Subcutaneous adipose tissue (tissue), 4 donors: ENCODE results near the gene ARHGAP1. TPM values are rescaled to one million over a fixed set of nuclear protein-coding genes. Genes with fewer than 3 reads are reported as not detected.

Source experiments
- total RNA-seq, 4 donors: library from RNA; depleted of rRNA; stranded (reverse); fragments of >200 nt; gene quantifications; one replicate each; pipeline ENCODE4 v1.1.0, GENCODE V29; 2016
- TF ChIP-seq, protein P1 (sequence below): fragments of 450-650 bp; IDR thresholded peaks from one replicate; pipeline ENCODE4 v1.5.1; 2016; ENCODE audit warnings: low read depth, mild to moderate bottlenecking, control low read depth, antibody characterized with exemption, moderate library complexity

The ARHGAP1 gene
- total RNA-seq, 4 donors from 2014 or later: 45.2 to 64.2 (median 52.9) TPM

DNA sequence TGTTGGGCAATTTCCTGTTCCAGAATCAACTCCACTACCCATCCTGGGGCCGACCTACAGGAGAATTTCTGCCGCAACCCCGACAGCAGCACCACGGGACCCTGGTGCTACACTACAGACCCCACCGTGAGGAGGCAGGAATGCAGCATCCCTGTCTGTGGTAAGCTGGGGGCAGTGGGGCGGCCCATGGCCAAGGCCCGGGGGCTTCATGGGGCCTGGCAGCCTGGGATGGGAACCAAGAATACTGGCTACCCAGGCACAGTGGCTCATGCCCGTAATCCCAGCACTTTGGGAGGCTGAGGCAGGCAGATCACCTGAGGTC is 22.9 kb upstream of the ARHGAP1 start:
- TF ChIP-seq, protein P1, sequence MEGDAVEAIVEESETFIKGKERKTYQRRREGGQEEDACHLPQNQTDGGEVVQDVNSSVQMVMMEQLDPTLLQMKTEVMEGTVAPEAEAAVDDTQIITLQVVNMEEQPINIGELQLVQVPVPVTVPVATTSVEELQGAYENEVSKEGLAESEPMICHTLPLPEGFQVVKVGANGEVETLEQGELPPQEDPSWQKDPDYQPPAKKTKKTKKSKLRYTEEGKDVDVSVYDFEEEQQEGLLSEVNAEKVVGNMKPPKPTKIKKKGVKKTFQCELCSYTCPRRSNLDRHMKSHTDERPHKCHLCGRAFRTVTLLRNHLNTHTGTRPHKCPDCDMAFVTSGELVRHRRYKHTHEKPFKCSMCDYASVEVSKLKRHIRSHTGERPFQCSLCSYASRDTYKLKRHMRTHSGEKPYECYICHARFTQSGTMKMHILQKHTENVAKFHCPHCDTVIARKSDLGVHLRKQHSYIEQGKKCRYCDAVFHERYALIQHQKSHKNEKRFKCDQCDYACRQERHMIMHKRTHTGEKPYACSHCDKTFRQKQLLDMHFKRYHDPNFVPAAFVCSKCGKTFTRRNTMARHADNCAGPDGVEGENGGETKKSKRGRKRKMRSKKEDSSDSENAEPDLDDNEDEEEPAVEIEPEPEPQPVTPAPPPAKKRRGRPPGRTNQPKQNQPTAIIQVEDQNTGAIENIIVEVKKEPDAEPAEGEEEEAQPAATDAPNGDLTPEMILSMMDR: no peak

DNA sequence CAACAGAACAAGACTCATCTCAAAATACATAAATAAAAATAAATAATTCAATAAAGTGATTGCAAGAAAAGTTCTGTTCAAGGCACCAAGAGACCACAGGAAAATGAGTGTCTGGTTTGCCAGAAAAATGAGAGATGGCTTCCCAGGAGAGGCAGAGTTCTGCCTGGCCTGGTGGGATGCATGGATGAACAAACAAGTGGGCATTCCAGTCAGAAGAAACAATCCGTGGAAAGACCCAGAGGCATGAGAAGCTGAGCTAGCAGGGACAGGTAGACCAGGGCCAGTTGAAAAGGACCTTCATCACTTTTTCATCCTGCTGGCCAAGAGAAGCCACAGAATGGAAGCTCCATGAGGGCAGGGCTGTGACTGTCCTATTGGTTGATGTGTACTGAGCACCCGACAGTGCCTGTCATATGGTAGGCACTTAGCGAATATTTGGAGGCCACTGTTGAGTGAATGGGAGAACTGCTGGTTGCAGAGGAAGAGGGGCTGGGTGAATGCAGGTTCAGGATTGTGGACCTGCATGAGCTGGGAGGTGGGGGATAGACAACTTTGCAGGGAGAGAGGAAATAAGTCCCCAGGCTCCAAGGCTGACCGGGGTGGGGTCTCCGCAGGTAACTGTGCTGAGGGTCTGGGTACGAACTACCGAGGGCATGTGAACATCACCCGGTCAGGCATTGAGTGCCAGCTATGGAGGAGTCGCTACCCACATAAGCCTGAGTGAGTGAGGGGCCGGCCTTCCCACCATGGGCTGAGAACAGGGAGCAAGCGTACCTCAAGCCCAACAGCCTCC is 22.3 kb upstream of the ARHGAP1 start:
- TF ChIP-seq, protein P1: no peak

DNA sequence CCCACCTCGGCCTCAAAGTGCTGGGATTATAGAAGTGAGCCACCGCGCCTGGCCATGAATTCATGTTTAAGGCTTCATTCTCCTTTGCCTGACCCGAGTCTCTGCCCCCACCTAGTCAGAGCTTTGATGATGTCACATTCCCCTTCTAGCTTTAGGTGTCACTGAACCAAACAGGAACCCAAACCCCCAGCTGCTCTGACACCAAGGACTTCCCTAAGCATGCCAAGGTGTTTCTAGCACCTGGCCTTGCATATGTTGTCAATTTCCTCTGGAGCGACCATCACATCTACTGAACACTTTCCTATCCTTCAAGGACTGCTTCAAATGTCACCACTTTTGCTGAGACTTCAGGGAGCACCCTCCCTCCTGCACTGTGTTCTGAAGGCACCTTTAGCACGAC is 20.9 kb upstream of the ARHGAP1 start:
- TF ChIP-seq, protein P1: no peak

DNA sequence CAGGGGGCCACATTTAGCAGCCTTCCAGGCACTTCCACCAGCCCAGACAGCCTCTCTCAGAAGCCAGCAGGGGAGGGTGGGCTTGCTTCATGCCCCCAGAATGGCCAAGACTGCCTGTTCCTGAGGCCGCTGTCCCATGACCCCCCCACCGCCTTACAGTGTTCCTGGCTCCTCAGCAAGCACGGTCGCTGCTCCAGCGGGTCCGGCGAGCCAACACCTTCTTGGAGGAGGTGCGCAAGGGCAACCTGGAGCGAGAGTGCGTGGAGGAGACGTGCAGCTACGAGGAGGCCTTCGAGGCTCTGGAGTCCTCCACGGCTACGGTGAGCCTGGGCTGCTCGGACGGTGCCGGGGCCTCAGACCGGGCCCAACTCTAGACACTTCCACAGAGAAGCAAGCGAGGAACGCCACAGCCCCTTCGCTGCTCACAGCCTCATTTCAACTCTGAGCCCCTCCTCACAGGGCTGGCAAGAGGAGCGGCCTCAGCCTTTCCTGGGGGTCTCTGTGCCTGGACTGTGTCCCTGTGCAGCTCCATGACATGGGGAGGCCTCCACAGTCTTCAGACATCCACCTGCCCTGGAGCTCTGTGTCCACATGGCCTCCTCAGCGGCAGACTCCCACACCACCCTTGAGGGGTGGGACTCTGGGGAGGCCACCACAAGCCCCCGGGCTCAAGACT is 19.3 kb upstream of the ARHGAP1 start:
- TF ChIP-seq, protein P1: no peak

DNA sequence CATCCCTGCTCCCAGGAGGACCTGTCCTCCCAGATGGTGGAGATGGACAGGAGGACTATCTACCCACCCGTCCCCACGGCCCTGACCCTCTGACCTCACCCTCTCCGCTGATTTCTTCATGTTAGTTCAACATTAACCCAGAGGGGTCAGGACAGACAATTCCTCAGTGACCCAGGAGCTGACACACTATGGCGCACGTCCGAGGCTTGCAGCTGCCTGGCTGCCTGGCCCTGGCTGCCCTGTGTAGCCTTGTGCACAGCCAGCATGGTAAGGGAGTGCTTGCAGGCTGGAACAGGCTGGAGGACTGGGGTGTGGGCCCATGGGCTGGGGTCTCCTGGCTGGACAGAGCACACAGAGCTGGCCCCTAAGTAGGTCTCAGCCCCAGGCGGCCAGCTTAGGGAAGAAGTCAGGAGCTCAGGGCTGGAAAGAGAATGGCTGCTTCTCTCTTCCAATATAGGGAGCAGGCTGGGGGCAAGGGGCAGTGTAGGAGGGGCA is 18.7 kb upstream of the ARHGAP1 start, which contains the start of gene F2:
Gene F2 (plus strand): TSS at position 166 of the 495 bp plus-strand sequence. CDS start 23 bp downstream, at position 189.
- TF ChIP-seq, protein P1: no peak

DNA sequence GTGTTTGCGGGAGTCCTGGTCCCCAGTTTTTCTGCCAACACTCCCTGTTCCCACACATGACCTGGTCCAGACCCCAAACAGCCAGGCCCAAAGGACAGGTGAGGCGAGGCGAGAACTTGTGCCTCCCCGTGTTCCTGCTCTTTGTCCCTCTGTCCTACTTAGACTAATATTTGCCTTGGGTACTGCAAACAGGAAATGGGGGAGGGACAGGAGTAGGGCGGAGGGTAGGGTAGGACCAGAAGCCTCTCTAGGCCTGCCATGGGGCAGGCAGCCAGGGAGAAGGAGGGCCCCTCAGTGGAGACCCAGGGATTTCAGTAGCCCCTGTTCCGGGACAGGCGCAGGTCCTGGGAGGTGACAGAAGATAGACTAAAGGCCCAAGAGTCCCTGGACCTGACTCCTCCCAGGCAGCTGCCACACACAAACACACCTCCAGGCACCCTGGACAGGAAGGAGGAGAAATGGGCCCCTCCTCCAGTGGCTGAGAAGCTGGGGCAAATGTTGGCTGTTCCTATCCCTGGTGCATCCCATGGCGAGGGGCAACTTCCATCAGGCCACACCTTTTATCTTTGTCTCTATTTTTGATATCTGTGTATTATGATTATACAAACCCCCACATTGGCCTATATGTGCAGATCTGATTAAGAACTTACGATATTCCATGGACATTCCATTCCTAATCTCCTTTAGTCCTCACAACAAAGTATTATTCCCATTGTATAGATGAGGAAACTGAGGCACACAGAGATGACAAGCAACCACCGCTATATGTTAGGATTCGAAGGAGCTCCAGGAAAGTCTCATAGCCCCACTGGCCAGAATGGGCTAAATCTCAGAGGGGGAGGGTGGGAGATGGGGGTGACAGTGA is 18.0 kb upstream of the ARHGAP1 start:
- TF ChIP-seq, protein P1: no peak
